ENCODE data around the gene PCIF1. TPM values are rescaled to one million over a fixed set of nuclear protein-coding genes. Genes with fewer than 3 reads are reported as not detected.
"Not testable (repeated sequence)": the region's sequence is repeated elsewhere in the genome, so short reads cannot be mapped to it uniquely, and the experiment has no call there.

The PCIF1 gene
- total RNA-seq, 1 donor from 2014 or later: 26.2 TPM

- intact Hi-C loops (cut with micrococcal nuclease): no loop called here
- ATAC-seq (no peak), DNase-seq (peak; percentile 38)
Observed at GRCh38 chr20:45972500-45973183, 38.2 kb downstream of the PCIF1 start.

GRCh38 chr20:45974896-45975565, 40.5 kb downstream of the PCIF1 start:
- intact Hi-C loops (cut with micrococcal nuclease): no loop called here
- no peak for ATAC-seq
- no peak for DNase-seq

- no peak for ATAC-seq
- DNase-seq: no peak
- intact Hi-C loops (cut with micrococcal nuclease): no loop called here
Observed at GRCh38 chr20:45975686-45976085, 41.2 kb downstream of the PCIF1 start.

- ATAC-seq (no peak), DNase-seq (no peak)
- intact Hi-C loops (cut with micrococcal nuclease): no loop called here
Observed at GRCh38 chr20:45976086-45976485, 41.6 kb downstream of the PCIF1 start.

- ATAC-seq: no peak
- intact Hi-C loops (cut with micrococcal nuclease): no loop called here
- no peak for DNase-seq
Observed at GRCh38 chr20:45981261-45981660, 46.8 kb downstream of the PCIF1 start.

GRCh38 chr20:45983279-45983743, 48.8 kb downstream of the PCIF1 start:
- DNase-seq: no peak
- intact Hi-C loops (cut with micrococcal nuclease): no loop called here
- ATAC-seq: no peak

GRCh38 chr20:45985573-45985972, 51.1 kb downstream of the PCIF1 start:
- no peak for ATAC-seq
- no peak for DNase-seq
- intact Hi-C loops (cut with micrococcal nuclease): no loop called here

GRCh38 chr20:45987108-45987780, 52.8 kb downstream of the PCIF1 start:
- peak; percentile 81 for ATAC-seq
- DNase-seq: peak; percentile 85
- intact Hi-C loops (cut with micrococcal nuclease): no loop called here

- intact Hi-C loops (cut with micrococcal nuclease); DNase-seq; ATAC-seq: not testable (repeated sequence)
Observed at GRCh38 chr20:45988830-45989229, 54.3 kb downstream of the PCIF1 start.

GRCh38 chr20:45991616-45992015, 57.1 kb downstream of the PCIF1 start:
- ATAC-seq (no peak), DNase-seq (no peak)
- intact Hi-C loops (cut with micrococcal nuclease): no loop called here

GRCh38 chr20:45993197-45993951, 58.9 kb downstream of the PCIF1 start:
- ATAC-seq: no peak
- intact Hi-C loops (cut with micrococcal nuclease): no loop called here

GRCh38 chr20:45994761-45995493, 60.4 kb downstream of the PCIF1 start:
- intact Hi-C loops (cut with micrococcal nuclease): no loop called here
- no peak for ATAC-seq
- DNase-seq: no peak

More at GRCh38 chr20:45993197-45993951, 58.9 kb downstream of the PCIF1 start:
- DNase-seq: no peak

GRCh38 chr20:45995495-45996097, 61.1 kb downstream of the PCIF1 start:
- intact Hi-C loops (cut with micrococcal nuclease); DNase-seq; ATAC-seq: not testable (repeated sequence)

- intact Hi-C loops (cut with micrococcal nuclease): no loop called here
- DNase-seq (no peak), ATAC-seq (no peak)
Observed at GRCh38 chr20:45997187-45997586, 62.7 kb downstream of the PCIF1 start.

Other genes with a start within 250 kb of the PCIF1 start
- not detected for gene WFDC13, start 232.6 kb upstream of the PCIF1 start, total RNA-seq
- gene WFDC10B, start 229.7 kb upstream of the PCIF1 start, total RNA-seq: not detected
- not detected for gene SPINT4, start 212.3 kb upstream of the PCIF1 start, total RNA-seq
- gene WFDC3, start 142.8 kb upstream of the PCIF1 start, total RNA-seq: not detected
- 16.2 TPM for gene DNTTIP1, start 142.7 kb upstream of the PCIF1 start, total RNA-seq
- gene UBE2C, start 122.0 kb upstream of the PCIF1 start, total RNA-seq: 1.0 TPM
- not detected for gene TNNC2, start 107.4 kb upstream of the PCIF1 start, total RNA-seq
- 21.3 TPM for gene SNX21, start 100.9 kb upstream of the PCIF1 start, total RNA-seq
- gene ACOT8, start 77.3 kb upstream of the PCIF1 start, total RNA-seq: 31.9 TPM
- gene ZSWIM3, start 77.1 kb upstream of the PCIF1 start, total RNA-seq: 1.9 TPM
- 11.9 TPM for gene ZSWIM1, start 53.5 kb upstream of the PCIF1 start, total RNA-seq
- 1.1 TPM for gene SPATA25, start 47.1 kb upstream of the PCIF1 start, total RNA-seq
- 5.8 TPM for gene NEURL2, start 43.5 kb upstream of the PCIF1 start, total RNA-seq
- gene CTSA, start 43.3 kb upstream of the PCIF1 start, total RNA-seq: 123 TPM
- gene PLTP, start 22.5 kb upstream of the PCIF1 start, total RNA-seq: 97.7 TPM
- 10.0 TPM for gene ZNF335, start 37.5 kb downstream of the PCIF1 start, total RNA-seq
- gene MMP9, start 74.2 kb downstream of the PCIF1 start, total RNA-seq: 0.64 TPM
- gene SLC12A5, start 94.5 kb downstream of the PCIF1 start, total RNA-seq: 1.3 TPM
- gene NCOA5, start 155.3 kb downstream of the PCIF1 start, total RNA-seq: 19.4 TPM
- gene CD40, start 183.6 kb downstream of the PCIF1 start, total RNA-seq: 6.7 TPM

Measured in left ventricle myocardium superior (tissue), 1 donor.